SK-N-SH treated with all-trans-retinoic acid at 6 μM for 48 hours (cell line): Measurements from ENCODE around the gene ITGB7.

ENCODE experiments used
- ARNTL ChIP-seq: fragments of 450-650 bp; formaldehyde crosslinking; IDR thresholded peaks from 2 replicates; pipeline ENCODE4 v1.5.0; 2020; ENCODE audit warnings: low read depth, mild to moderate bottlenecking, moderate library complexity, borderline replicate concordance
- CREB5 ChIP-seq: fragments of 250-450 bp; sonication (Bioruptor Pico); IDR thresholded peaks from 2 replicates; pipeline ENCODE4 v1.5.1; 2020; ENCODE audit warnings: low read depth, mild to moderate bottlenecking, moderate library complexity
- GLIS3 ChIP-seq: fragments of 250-450 bp; sonication (Bioruptor Pico); IDR thresholded peaks from 2 replicates; pipeline ENCODE4 v1.5.0; 2020; ENCODE audit warnings: mild to moderate bottlenecking, moderate library complexity
- PATZ1 ChIP-seq: fragments of 250-450 bp; sonication (Bioruptor Pico); IDR thresholded peaks from 2 replicates; pipeline ENCODE4 v1.8.0; 2020; ENCODE audit warnings: mild to moderate bottlenecking, moderate library complexity, borderline replicate concordance
- PPARA ChIP-seq: fragments of 250-450 bp; sonication (Bioruptor Pico); IDR thresholded peaks from 2 replicates; pipeline ENCODE4 v1.5.0; 2020; ENCODE audit warnings: mild to moderate bottlenecking, borderline replicate concordance
- TOX ChIP-seq: fragments of 250-450 bp; sonication (Bioruptor Pico); IDR thresholded peaks from 2 replicates; pipeline ENCODE4 v1.8.0; 2021; ENCODE audit warnings: mild to moderate bottlenecking, moderate library complexity, borderline replicate concordance
- ZFP3 ChIP-seq: fragments of 250-450 bp; sonication (Bioruptor Pico); IDR thresholded peaks from 2 replicates; pipeline ENCODE4 v1.5.0; 2020; ENCODE audit warnings: mild to moderate bottlenecking, moderate library complexity

GRCh38 chr12:53179687-53180219, 27.3 kb downstream of the ITGB7 start:
- TF ChIP-seq GLIS3 (CRISPR knock-in tag) = no peak
- TF ChIP-seq TOX = no peak
- TF ChIP-seq ZFP3 (CRISPR knock-in tag) = no peak
- TF ChIP-seq ARNTL (CRISPR knock-in tag) = no peak
- no peak for TF ChIP-seq PPARA (CRISPR knock-in tag)
- no peak for TF ChIP-seq CREB5
- TF ChIP-seq PATZ1 (CRISPR knock-in tag) = no peak
